Activated CD8-positive, alpha-beta T cell treated with anti-CD3 and anti-CD28 coated beads for 36 hours (primary cell): ENCODE results near the gene LCAT. TPM values are rescaled to one million over a fixed set of nuclear protein-coding genes. Genes with fewer than 3 reads are reported as not detected.

Source experiments
- ATAC-seq: fragments of 200-7000 bp; cut with Tn5 transposase; one replicate; pipeline ENCODE4 v1.10.0; 2021; ENCODE audit warnings: mild to moderate bottlenecking, moderate library complexity
- CTCF ChIA-PET: fragments of 350-600 bp; sonication (Branson Sonifier 250); formaldehyde crosslinking; loops from one replicate; lab custom pipeline; 2021; ENCODE audit warnings: antibody characterized with exemption; lab: Charles Lee
- POLR2A ChIA-PET: fragments of 350-600 bp; sonication (Branson Sonifier 250); formaldehyde crosslinking; loops from one replicate; lab custom pipeline; 2021; ENCODE audit warnings: antibody characterized with exemption; lab: Charles Lee
- DNase-seq: peaks from one replicate; pipeline ENCODE4 v3.0.0-alpha.2; 2020
- H3K27ac Mint-ChIP-seq: one replicate; pipeline ENCODE4 v1.8.0; 2021; ENCODE audit warnings: mild to moderate bottlenecking, mixed read lengths
- H3K27me3 Mint-ChIP-seq: one replicate; pipeline ENCODE4 v1.8.0; 2021; ENCODE audit warnings: mixed read lengths
- H3K36me3 Mint-ChIP-seq: one replicate; pipeline ENCODE4 v1.8.0; 2021; ENCODE audit warnings: low read depth, mixed read lengths
- H3K4me1 Mint-ChIP-seq: one replicate; pipeline ENCODE4 v1.8.0; 2021; ENCODE audit warnings: low read depth, mixed read lengths
- H3K4me3 Mint-ChIP-seq: one replicate; pipeline ENCODE4 v1.8.0; 2021; ENCODE audit warnings: mild to moderate bottlenecking, moderate library complexity, mixed read lengths
- H3K9me3 Mint-ChIP-seq: one replicate; pipeline ENCODE4 v1.8.0; 2021; ENCODE audit warnings: mixed read lengths
- CTCF ChIP-seq: fragments of 200-600 bp; IDR thresholded peaks from one replicate; pipeline ENCODE4 v1.8.0; 2022; ENCODE audit warnings: antibody characterized with exemption, mild to moderate bottlenecking
- intact Hi-C: fragments of 100-400 bp; cut with micrococcal nuclease; formaldehyde crosslinking; loops from one replicate; pipeline ENCODE4 v1.10.0; 2022
- total RNA-seq, 2 experiments: library from RNA; stranded (reverse); gene quantifications; one replicate each; pipeline ENCODE4 v1.2.3, GENCODE V29; 2021

The LCAT gene
- total RNA-seq, 2 experiments from 2014 or later, result 10.6 to 14.3 TPM

GRCh38 chr16:67962135-67962534, 18.2 kb upstream of the LCAT start:
- H3K27me3 Mint-ChIP-seq, result no peaks in the 10 kb centered on the region
- no peak overlapping the region for H3K27ac Mint-ChIP-seq
- CTCF ChIA-PET, result interaction anchor here (0.6 to 1.4 kb wide), 3 partner anchors 21 to 79 kb away, joined by 3 read pairs; no protein-coding TSS in a partner anchor
- H3K4me3 Mint-ChIP-seq, result no peak overlapping the region
- POLR2A ChIA-PET, result interaction anchor here (1.0 to 1.5 kb wide), 3 partner anchors 20 to 61 kb away, joined by 3 read pairs; partner anchors contain the start of genes DDX28 and DUS2
- TF ChIP-seq CTCF, result no peak
- no peaks in the 10 kb centered on the region for H3K9me3 Mint-ChIP-seq
- H3K36me3 Mint-ChIP-seq, result peaks cover 31% of the 10 kb centered on the region
- peaks cover 8% of the 10 kb centered on the region for H3K4me1 Mint-ChIP-seq
- intact Hi-C loops, result no loop called here
- ATAC-seq (no peak), DNase-seq (no peak)

DNA sequence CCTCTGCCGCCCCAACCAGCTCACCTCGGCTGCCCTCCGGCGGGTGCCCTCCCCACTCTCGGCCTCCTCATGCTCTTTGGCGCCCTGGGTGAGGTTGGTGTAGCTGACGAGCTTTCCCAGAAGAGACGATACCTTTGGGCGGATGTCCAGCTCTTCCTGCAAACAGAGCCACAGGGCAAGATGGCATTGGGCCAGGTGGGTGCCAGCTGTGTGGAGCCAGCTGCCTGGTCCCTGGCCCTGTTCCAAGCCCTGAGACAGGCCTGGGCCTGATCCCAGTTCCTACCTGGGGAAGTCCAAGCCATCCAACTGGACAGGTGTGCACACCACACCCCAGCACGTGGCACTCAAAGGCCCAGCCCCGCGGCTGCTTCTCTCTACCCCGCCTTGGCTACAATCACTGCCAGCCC, 17.6 kb upstream of the LCAT start:
- no peak for TF ChIP-seq CTCF
- Mint-ChIP-seq H3K36me3 (peaks cover 31% of the 10 kb centered on the region), H3K27me3 (no peaks in the 10 kb centered on the region), H3K4me1 (peaks cover 2% of the 10 kb centered on the region), H3K27ac (no peak overlapping the region), H3K4me3 (no peak overlapping the region), H3K9me3 (no peaks in the 10 kb centered on the region)
- ChIA-PET POLR2A (interaction anchor here (1.0 to 1.5 kb wide), 2 partner anchors 20 to 62 kb away, joined by 3 read pairs; partner anchors contain the start of genes DDX28 and DUS2), CTCF (interaction anchor here (1.4 kb wide), 1 partner anchor 22 kb away, joined by 3 read pairs; no protein-coding TSS in a partner anchor)
- DNase-seq (no peak), ATAC-seq (no peak)
- intact Hi-C loops, result no loop called here

DNA sequence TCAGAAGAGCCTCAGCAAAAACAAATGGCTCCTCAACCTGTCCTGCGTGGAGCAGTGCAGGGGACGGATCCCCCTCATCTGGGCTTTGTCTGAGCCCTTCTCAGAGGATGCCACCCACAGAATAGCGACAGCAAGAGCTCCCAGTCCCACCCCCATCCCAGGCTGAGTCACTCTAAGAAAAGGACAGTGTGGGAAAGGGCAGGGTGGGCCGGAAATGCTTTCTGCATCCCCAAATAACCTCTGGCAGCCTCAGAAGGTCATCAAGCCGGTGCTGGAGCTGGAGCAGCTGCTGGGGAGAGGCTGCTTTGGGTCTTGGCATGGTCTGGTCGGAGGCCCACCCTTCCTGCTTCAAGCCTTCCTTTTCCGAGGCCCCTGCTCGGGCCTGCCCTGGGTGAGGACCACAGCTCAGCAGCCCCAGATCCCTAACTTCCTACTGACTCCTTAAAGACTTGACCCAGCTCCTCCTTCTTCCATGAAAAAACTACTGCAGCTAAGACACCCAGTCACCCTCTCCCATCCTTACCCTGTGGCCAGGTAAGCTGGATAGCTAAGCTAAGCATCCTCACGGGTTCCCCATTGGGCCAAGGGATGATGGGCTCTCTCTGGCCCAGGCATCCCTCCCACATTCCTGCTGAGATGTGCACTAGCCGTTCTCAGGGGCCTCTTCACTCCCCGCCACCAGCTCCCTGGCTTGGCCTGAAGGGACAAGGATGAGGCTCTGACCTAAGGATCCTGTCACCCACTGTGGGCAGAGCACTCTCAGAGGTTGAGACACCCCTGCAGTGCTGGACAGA, 15.8 kb upstream of the LCAT start:
- intact Hi-C loops, result no loop called here

DNA sequence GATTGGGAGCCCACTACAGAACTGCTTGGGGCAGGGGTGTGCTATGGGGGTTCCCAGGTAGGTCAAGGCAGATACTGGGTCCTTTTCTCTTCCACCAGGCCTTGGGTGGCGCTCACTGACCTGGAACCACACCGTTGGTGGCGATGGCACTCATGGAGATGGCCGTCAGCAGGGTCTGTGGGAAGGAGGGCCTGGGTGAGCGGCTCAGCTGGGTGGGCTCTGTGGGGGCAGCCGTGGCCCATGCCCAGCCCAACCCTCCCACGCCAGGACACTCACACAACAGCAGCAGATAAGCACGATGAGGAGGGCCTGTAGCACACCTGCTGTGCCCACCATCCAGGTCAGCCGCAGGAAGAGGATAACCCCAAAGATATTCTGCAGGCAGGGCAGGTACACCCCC, 13.7 kb upstream of the LCAT start:
- CTCF ChIA-PET, result interaction anchor here (2.1 kb wide), 1 partner anchor 16 kb away, joined by 6 read pairs; no protein-coding TSS in a partner anchor
- no peak for TF ChIP-seq CTCF

More for the DNA sequence above, 15.8 kb upstream of the LCAT start:
- ATAC-seq, result no peak
- Mint-ChIP-seq H3K36me3 (peaks cover 37% of the 10 kb centered on the region), H3K4me1 (no peaks in the 10 kb centered on the region), H3K9me3 (no peaks in the 10 kb centered on the region), H3K27me3 (no peaks in the 10 kb centered on the region), H3K4me3 (no peak overlapping the region), H3K27ac (no peak overlapping the region)
- no peak for DNase-seq
- TF ChIP-seq CTCF, result no peak
- CTCF ChIA-PET, result interaction anchor here (0.7 to 2.3 kb wide), 2 partner anchors 18 to 81 kb away, joined by 3 to 15 read pairs; no protein-coding TSS in a partner anchor
- POLR2A ChIA-PET, result interaction anchor here (0.6 to 1.1 kb wide), 2 partner anchors 19 to 66 kb away, joined by 3 read pairs; no protein-coding TSS in a partner anchor

More for the DNA sequence above, 13.7 kb upstream of the LCAT start:
- no peaks in the 10 kb centered on the region for H3K27me3 Mint-ChIP-seq
- H3K4me3 Mint-ChIP-seq, result no peak overlapping the region
- no peaks in the 10 kb centered on the region for H3K9me3 Mint-ChIP-seq
- DNase-seq, result no peak
- no peak for ATAC-seq
- intact Hi-C loops, result no loop called here
- POLR2A ChIA-PET, result no interaction called here
- H3K36me3 Mint-ChIP-seq, result peaks cover 32% of the 10 kb centered on the region
- no peaks in the 10 kb centered on the region for H3K4me1 Mint-ChIP-seq
- no peak overlapping the region for H3K27ac Mint-ChIP-seq
